Activated T-helper 17 cell treated with anti-CD3 and anti-CD28 coated beads, Interleukin-2, amount 50 U/mL, for 72 hours (primary cell): ENCODE data around the gene C5AR1. TPM values are rescaled to one million over a fixed set of nuclear protein-coding genes. Genes with fewer than 3 reads are reported as not detected.
"Not testable (repeated sequence)": the region's sequence is repeated elsewhere in the genome, so short reads cannot be mapped to it uniquely, and the experiment has no call there.

Experiments
- ATAC-seq: fragments of 150-1000 bp; cut with Tn5 transposase; replicated peaks from 2 replicates; pipeline ENCODE4 v1.10.0; 2021; ENCODE audit warnings: mild to moderate bottlenecking, moderate library complexity
- H3K27ac Mint-ChIP-seq: one replicate; pipeline ENCODE4 v1.8.0; 2022; ENCODE audit warnings: mixed read lengths
- H3K27me3 Mint-ChIP-seq: one replicate; pipeline ENCODE4 v1.8.0; 2022; ENCODE audit warnings: mixed read lengths
- H3K36me3 Mint-ChIP-seq: one replicate; pipeline ENCODE4 v1.8.0; 2022; ENCODE audit warnings: low read depth, mild to moderate bottlenecking, mixed read lengths
- H3K4me1 Mint-ChIP-seq: one replicate; pipeline ENCODE4 v1.8.0; 2022; ENCODE audit warnings: mixed read lengths
- H3K4me3 Mint-ChIP-seq: one replicate; pipeline ENCODE4 v1.8.0; 2022; ENCODE audit warnings: mild to moderate bottlenecking, mixed read lengths
- H3K9me3 Mint-ChIP-seq: one replicate; pipeline ENCODE4 v1.8.0; 2022; ENCODE audit warnings: mixed read lengths
- total RNA-seq, 2 donors: library from RNA; stranded (reverse); gene quantifications; one replicate each; pipeline ENCODE4 v1.2.3, GENCODE V29; 2022

Gene C5AR1
- total RNA-seq, 2 donors from 2014 or later, result 0.85 to 2.4 TPM

DNA sequence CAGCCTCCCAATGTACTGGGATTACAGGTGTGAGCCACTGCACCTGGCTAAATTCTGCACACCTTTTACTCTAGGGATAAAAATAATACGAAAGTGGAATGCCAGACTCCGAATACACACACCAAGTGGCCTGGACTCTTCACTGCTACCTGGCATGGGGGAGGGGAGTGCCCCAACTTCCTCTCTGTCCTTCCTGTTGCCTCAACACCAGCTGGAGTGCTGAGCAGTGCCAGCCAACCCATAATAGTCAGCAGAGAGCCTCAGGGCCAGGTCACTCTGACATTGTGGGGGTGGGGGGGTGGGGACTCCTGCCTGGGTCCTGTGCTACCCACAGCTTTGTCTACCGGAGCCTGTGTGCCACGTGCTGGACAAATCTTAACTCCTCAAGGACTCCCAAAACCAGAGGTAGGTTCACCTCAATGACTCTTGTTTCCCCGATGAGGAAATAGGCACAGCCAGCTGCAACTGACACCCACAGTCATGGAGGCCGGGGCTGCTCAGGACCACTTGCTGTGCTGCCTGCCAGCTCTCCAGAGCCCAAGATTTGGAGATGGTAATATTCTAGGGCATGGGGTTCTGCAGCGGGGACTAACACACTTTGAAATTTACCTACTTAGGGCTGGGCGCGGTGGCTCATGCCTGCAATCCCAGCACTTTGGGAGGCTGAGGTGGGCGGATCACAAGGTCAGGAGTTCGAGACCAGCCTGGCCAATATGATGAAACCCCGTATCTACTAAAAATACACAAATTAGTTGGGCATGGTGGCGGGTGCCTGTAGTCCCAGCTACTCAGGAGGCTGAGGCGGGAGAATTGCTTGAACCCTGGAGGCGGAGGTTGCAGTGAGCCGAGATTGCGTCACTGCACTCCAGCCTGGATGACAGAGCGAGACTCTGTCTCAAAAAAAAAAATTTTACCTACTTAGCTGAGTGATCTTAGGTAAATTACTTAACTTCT is 27.4 kb downstream of the C5AR1 start:
- ATAC-seq, result peak; percentile 43
- not testable (repeated sequence) for H3K27ac Mint-ChIP-seq, H3K4me1 Mint-ChIP-seq, H3K9me3 Mint-ChIP-seq, H3K36me3 Mint-ChIP-seq, H3K27me3 Mint-ChIP-seq
- H3K4me3 Mint-ChIP-seq, result peak overlapping the region; percentile 26

DNA sequence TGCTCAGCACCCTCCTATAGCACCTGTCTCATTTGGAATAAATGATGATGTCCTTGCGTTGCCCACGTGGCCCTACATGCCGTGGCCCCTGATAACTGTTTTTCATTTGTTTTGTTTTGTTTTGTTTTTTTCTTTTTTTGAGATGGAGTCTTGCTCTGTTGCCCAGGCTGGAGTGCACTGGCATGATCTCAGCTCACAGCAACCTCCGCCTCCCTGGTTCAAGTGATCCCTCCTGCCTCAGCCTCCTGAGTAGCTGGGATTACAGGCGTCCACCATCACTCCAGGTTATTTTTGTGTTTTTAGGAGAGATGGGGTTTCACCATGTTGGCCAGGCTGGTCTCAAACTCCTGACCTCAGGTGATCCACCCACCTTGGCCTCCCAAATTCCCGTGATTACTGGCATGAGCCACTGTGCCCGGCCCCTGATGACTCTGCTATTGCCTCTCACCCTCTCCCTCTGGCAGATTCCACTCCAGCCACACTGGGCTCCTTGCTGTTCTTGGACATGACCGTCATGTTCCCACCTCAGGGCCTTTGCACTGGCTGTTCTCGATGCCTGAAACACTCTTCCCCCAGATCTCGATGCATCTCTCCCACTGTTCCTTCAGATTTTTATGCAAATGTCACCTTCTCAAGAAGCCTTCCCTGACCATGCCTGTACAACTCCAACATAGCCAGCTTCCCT is 29.7 kb downstream of the C5AR1 start:
- H3K27me3 Mint-ChIP-seq, result no peaks in the 10 kb centered on the region

DNA sequence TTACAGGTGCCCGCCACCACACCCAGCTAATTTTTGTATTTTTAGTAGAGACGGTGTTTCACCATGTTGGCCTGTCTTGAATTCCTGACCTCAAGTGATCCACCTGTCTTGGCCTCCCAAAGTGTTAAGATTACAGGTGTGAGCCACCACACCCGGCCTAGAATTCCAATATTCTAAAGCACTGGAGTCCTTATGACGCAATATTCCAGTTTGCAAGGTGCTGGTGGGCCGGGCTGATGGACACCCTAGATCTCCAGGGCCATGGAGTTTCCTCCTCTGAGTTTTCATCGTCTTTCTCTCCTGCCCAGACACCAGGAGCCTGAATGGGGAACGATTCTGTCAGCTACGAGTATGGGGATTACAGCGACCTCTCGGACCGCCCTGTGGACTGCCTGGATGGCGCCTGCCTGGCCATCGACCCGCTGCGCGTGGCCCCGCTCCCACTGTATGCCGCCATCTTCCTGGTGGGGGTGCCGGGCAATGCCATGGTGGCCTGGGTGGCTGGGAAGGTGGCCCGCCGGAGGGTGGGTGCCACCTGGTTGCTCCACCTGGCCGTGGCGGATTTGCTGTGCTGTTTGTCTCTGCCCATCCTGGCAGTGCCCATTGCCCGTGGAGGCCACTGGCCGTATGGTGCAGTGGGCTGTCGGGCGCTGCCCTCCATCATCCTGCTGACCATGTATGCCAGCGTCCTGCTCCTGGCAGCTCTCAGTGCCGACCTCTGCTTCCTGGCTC is 31.0 kb downstream of the C5AR1 start:
- no peak for ATAC-seq
- H3K27ac Mint-ChIP-seq, result no peak overlapping the region
- H3K9me3 Mint-ChIP-seq, result no peaks in the 10 kb centered on the region
- no peaks in the 10 kb centered on the region for H3K36me3 Mint-ChIP-seq
- no peak overlapping the region for H3K4me3 Mint-ChIP-seq
- H3K4me1 Mint-ChIP-seq, result peaks cover 5% of the 10 kb centered on the region
- H3K27me3 Mint-ChIP-seq, result no peaks in the 10 kb centered on the region

More for the DNA sequence above, 29.7 kb downstream of the C5AR1 start:
- no peak for ATAC-seq
- Mint-ChIP-seq H3K27ac (no peak overlapping the region), H3K4me3 (no peak overlapping the region), H3K4me1 (peaks cover 5% of the 10 kb centered on the region), H3K9me3 (no peaks in the 10 kb centered on the region), H3K36me3 (no peaks in the 10 kb centered on the region)

DNA sequence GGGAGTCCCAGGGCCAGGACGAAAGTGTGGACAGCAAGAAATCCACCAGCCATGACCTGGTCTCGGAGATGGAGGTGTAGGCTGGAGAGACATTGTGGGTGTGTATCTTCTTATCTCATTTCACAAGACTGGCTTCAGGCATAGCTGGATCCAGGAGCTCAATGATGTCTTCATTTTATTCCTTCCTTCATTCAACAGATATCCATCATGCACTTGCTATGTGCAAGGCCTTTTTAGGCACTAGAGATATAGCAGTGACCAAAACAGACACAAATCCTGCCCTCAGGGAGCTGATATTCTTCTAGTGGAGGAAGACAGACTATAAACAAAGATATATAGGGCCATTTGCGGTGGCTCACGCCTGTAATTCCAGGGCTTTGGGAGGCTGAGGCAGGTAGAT is 32.1 kb downstream of the C5AR1 start:
- no peaks in the 10 kb centered on the region for H3K36me3 Mint-ChIP-seq
- H3K27me3 Mint-ChIP-seq, result no peaks in the 10 kb centered on the region
- H3K4me3 Mint-ChIP-seq, result no peak overlapping the region
- no peaks in the 10 kb centered on the region for H3K9me3 Mint-ChIP-seq
- peaks cover under 1% of the 10 kb centered on the region for H3K4me1 Mint-ChIP-seq
- ATAC-seq, result no peak
- H3K27ac Mint-ChIP-seq, result no peak overlapping the region

- no peaks in the 10 kb centered on the region for H3K27me3 Mint-ChIP-seq
- H3K36me3 Mint-ChIP-seq, result no peaks in the 10 kb centered on the region
- ATAC-seq, result no peak
- no peak overlapping the region for H3K4me3 Mint-ChIP-seq
- no peaks in the 10 kb centered on the region for H3K9me3 Mint-ChIP-seq
- no peaks in the 10 kb centered on the region for H3K4me1 Mint-ChIP-seq
- no peak overlapping the region for H3K27ac Mint-ChIP-seq
Observed at GRCh38 chr19:47343194-47343802, 33.6 kb downstream of the C5AR1 start.

- Mint-ChIP-seq H3K4me1 (peaks cover 5% of the 10 kb centered on the region), H3K27me3 (no peaks in the 10 kb centered on the region), H3K4me3 (no peak overlapping the region), H3K27ac (no peak overlapping the region), H3K36me3 (peaks cover 6% of the 10 kb centered on the region), H3K9me3 (no peaks in the 10 kb centered on the region)
- ATAC-seq, result no peak
Observed at GRCh38 chr19:47344425-47344824, 34.8 kb downstream of the C5AR1 start.

DNA sequence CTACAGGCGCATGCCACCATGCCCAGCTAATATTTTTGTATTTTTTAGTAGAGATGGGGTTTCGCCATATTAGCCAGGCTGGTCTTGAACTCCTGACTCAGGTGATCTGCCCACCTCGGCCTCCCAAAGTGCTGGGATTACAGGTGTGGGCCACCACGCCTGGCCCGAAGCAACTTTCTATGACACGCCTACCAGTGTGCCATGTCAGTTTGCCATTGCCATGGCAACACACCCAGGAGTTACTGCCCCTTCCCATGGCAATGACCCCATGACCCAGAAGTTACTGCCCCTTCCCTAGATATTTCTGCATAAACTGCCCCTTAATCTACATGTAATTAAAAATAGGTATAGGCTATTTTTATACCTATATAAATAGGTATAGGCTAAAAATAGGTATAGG is 36.4 kb downstream of the C5AR1 start:
- not testable (repeated sequence) for H3K27me3 Mint-ChIP-seq, H3K27ac Mint-ChIP-seq, H3K9me3 Mint-ChIP-seq, ATAC-seq, H3K4me3 Mint-ChIP-seq
- Mint-ChIP-seq H3K36me3 (peaks cover 22% of the 10 kb centered on the region), H3K4me1 (peaks cover 18% of the 10 kb centered on the region)

DNA sequence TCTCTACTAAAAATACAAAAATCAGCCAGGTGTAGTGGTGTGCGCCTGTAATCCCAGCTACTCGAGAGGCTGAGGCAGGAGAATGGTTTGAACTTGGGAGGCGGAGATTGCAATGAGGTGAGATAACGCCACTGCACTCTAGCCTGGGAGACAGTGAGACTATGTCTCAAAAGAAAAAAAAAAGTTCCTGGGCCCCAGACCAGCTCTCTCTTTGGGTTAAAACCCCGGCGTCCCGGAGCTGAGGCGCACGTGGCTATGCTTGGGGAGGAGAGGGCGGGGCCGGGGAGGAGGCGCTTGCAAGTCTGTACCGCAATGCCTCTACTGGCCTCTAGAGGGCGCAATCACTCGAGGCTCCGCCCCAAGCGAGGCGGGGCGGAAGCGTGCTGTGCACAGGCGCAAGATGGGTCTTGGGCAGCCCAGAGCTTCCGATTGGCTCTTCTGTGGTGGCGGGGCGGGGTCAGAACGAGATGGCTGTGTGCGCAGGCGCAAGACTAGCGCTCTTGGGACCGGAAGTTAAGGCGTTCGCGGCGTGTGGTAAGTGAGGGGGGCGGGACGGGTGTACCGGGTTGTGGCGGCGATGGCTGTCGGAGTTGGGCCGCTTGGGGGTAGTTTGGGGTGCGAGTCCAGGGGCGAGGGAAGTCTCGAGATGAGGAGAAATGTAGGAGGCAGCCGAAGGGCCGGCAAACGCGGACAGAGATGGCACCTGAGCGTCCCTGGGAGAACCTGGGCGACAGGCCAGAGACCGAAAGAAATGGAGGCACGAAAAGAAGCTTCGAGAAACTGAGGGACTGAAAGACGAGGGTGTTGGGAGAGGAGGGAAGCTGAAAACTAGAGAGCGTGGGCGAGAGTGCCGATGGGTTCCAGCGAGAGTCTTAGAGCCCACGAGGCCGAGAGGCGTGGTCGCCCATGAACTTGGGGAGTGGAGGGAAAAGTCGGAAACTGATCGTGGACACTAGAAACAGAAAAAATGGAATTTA is 39.4 kb downstream of the C5AR1 start, which contains the start of gene DHX34:
Gene DHX34 (plus strand): TSS at position 497 of the 977 bp plus-strand sequence. CDS start 3,716 bp downstream, outside the sequence.
- H3K27me3 Mint-ChIP-seq, result no peaks in the 10 kb centered on the region
- H3K4me3 Mint-ChIP-seq, result peak within 1 kb of the TSS; percentile 88
- peaks cover 4% of the 10 kb centered on the region for H3K9me3 Mint-ChIP-seq
- peaks cover 46% of the 10 kb centered on the region for H3K36me3 Mint-ChIP-seq
- peak within 1 kb of the TSS; percentile 79 for H3K27ac Mint-ChIP-seq
- H3K4me1 Mint-ChIP-seq, result peaks cover 24% of the 10 kb centered on the region
- peak; percentile 97 for ATAC-seq

DNA sequence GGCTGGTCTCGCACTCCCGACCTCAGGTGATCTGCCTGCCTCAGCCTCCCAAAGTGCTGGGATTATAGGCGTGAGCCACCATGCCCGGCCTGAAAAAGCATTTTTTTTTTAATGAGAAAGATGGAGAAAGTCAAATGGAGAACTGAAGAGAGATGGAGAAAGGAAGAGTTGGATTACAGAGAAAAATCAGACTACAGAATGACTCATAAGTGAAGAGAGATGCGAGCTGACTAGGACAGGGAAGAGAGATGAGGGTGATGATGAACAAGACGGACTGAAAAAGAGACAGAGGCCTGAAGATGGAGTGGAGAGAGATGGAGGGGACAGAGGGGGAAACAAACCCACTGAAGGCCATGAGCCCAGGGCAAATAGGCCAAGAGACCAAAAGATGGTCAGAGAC is 41.0 kb downstream of the C5AR1 start:
- H3K4me1 Mint-ChIP-seq, result peaks cover 24% of the 10 kb centered on the region
- no peak for ATAC-seq
- peaks cover 4% of the 10 kb centered on the region for H3K9me3 Mint-ChIP-seq
- peak overlapping the region; percentile 79 for H3K27ac Mint-ChIP-seq
- H3K27me3 Mint-ChIP-seq, result no peaks in the 10 kb centered on the region
- H3K4me3 Mint-ChIP-seq, result peak overlapping the region; percentile 88
- peaks cover 61% of the 10 kb centered on the region for H3K36me3 Mint-ChIP-seq

DNA sequence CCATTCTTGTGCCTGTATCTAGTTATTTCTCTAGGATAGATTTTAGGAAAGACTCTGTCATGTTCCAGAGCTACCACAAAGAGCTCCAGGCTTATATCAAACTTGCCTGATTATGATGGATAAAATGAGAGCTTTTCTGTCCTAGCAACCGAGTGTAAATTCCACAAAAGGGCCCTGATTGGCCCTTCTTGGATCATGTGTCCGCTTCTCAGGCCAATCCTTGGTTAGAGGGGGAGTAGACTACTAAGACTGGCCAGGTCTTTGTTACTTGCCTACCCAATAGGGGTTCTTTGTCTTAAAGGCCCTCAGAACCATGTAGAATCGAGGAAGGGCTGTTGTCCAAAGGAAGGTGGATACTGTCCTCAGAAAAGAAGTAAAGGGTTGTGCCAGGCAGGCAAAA is 41.9 kb downstream of the C5AR1 start:
- H3K4me1 Mint-ChIP-seq, result peaks cover 24% of the 10 kb centered on the region
- H3K27me3 Mint-ChIP-seq, result no peaks in the 10 kb centered on the region
- peak overlapping the region; percentile 9 for H3K4me3 Mint-ChIP-seq
- peaks cover 4% of the 10 kb centered on the region for H3K9me3 Mint-ChIP-seq
- no peak for ATAC-seq
- peak overlapping the region; percentile 67 for H3K27ac Mint-ChIP-seq
- H3K36me3 Mint-ChIP-seq, result peaks cover 70% of the 10 kb centered on the region

- ATAC-seq, result no peak
- peaks cover 76% of the 10 kb centered on the region for H3K36me3 Mint-ChIP-seq
- H3K27me3 Mint-ChIP-seq, result no peaks in the 10 kb centered on the region
- peak overlapping the region; percentile 9 for H3K4me3 Mint-ChIP-seq
- peaks cover 4% of the 10 kb centered on the region for H3K9me3 Mint-ChIP-seq
- peaks cover 24% of the 10 kb centered on the region for H3K4me1 Mint-ChIP-seq
- H3K27ac Mint-ChIP-seq, result peak overlapping the region; percentile 67
Observed at GRCh38 chr19:47352095-47352494, 42.4 kb downstream of the C5AR1 start.

DNA sequence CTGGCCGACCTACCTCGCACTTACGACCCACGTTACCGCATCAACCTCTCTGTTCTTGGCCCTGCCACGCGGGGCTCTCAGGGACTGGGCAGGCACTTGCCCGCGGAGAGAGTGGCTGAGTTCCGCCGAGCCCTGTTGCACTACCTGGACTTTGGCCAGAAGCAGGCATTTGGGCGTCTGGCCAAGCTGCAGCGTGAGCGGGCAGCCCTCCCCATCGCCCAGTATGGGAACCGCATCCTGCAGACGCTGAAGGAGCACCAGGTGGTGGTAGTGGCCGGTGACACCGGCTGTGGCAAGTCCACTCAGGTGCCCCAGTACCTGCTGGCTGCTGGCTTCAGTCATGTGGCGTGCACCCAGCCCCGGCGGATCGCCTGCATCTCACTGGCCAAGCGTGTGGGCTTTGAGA is 43.6 kb downstream of the C5AR1 start:
- Mint-ChIP-seq H3K27ac (no peak overlapping the region), H3K9me3 (peaks cover 4% of the 10 kb centered on the region), H3K4me1 (peaks cover 24% of the 10 kb centered on the region), H3K36me3 (peaks cover 88% of the 10 kb centered on the region), H3K4me3 (no peak overlapping the region), H3K27me3 (no peaks in the 10 kb centered on the region)
- no peak for ATAC-seq

- no peaks in the 10 kb centered on the region for H3K9me3 Mint-ChIP-seq
- H3K4me3 Mint-ChIP-seq, result no peak overlapping the region
- no peak overlapping the region for H3K27ac Mint-ChIP-seq
- ATAC-seq, result no peak
- no peaks in the 10 kb centered on the region for H3K27me3 Mint-ChIP-seq
- H3K4me1 Mint-ChIP-seq, result peaks cover 6% of the 10 kb centered on the region
- peaks cover 100% of the 10 kb centered on the region for H3K36me3 Mint-ChIP-seq
Observed at GRCh38 chr19:47356900-47357299, 47.2 kb downstream of the C5AR1 start.
